Measurements from ENCODE around the gene ISCU. TPM values are rescaled to one million over a fixed set of nuclear protein-coding genes. Genes with fewer than 3 reads are reported as not detected.
"Not testable (repeated sequence)": the region's sequence is repeated elsewhere in the genome, so short reads cannot be mapped to it uniquely, and the experiment has no call there.

ISCU gene
- total RNA-seq, 4 donors from 2014 or later: 172 to 269 (median 185) TPM

GRCh38 chr12:108543652-108544051 is 18.7 kb upstream of the ISCU start:
- no peak overlapping the region for H3K4me3 ChIP-seq
- TF ChIP-seq EP300 (IDR thresholded peaks at IDR 0.05): no peak
- no peak for TF ChIP-seq POLR2A (IDR thresholded peaks at IDR 0.05)
- H3K4me1 ChIP-seq: peaks cover 0 to 28% (median 2%) of the 10 kb centered on the region in 4 donors
- no peak for DNase-seq (ENCODE audit: low spot score in 2 of 2)
- H3K9me3 ChIP-seq: no peaks in the 10 kb centered on the region
- H3K36me3 ChIP-seq: peaks cover 0 to 66% (median 4%) of the 10 kb centered on the region in 3 donors
- no peak overlapping the region for H3K27ac ChIP-seq
- no peaks in the 10 kb centered on the region for H3K27me3 ChIP-seq
- WGBS, 2 donors: 90 to 97% methylated on average over 3 of the region's 3 CpGs

DNA sequence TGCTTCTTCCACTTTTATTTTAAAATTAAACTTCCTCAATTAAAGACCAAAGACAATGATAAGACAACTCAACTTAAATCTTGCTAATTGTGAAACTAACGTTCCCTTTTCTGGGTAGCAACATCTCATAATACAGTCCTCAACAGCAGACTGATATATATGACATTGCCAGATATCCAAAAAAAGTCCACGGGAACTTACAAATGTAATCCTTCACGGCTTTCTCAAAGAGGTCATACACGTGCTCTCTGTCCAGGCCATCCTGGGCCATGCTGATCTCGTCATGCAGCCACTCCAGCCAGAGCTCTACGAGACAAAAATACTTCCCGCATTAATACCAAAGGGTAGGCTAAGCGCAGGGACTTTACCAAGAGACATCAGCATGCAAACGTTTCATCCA is 14.7 kb upstream of the ISCU start:
- 70 to 73% methylated on average over 9 of the region's 9 CpGs for WGBS, 2 donors
- no peak for DNase-seq (ENCODE audit: low spot score in 2 of 2)
- Histone ChIP-seq H3K4me3 (no peak overlapping the region), H3K4me1 (peaks cover 0 to 37% (median 0%) of the 10 kb centered on the region in 4 donors), H3K36me3 (peaks cover 0 to 64% (median 4%) of the 10 kb centered on the region in 3 donors), H3K9me3 (no peaks in the 10 kb centered on the region), H3K27ac (no peak overlapping the region), H3K27me3 (no peaks in the 10 kb centered on the region)
- TF ChIP-seq CTCF (IDR thresholded peaks at IDR 0.05) (no peak), POLR2A (IDR thresholded peaks at IDR 0.05) (no peak), EP300 (IDR thresholded peaks at IDR 0.05) (no peak)

DNA sequence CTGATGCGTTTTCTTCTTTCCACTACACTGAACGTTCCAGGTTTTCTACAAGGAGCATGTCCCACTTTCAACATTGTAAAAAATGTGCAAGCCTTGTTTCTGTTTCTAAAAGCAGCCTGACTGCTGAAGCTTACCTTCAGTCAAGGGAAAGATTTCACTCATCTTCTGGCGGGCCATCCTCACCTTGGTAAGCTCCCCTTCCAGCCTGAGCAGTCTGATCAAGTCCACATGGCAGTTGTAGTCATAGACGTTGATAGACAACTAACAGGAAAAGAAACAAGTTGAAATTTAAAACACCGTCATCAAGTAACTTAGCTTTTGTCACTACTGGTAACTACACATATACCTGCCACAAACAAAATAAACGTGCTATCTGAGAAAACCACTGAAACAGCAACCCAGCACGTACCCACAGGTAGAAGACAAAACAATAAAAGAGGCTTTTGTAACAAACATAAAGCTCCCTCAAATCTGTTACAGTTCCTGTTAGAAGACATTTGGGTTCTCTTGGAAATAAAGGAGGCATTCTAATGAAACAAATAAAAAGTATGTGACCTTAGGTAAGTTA is 13.4 kb upstream of the ISCU start:
- 68 to 78% methylated on average over 7 of the region's 7 CpGs for WGBS, 2 donors
- Histone ChIP-seq H3K4me3 (no peak overlapping the region), H3K27me3 (no peaks in the 10 kb centered on the region), H3K9me3 (no peaks in the 10 kb centered on the region), H3K27ac (no peak overlapping the region), H3K36me3 (peaks cover 0 to 50% (median 4%) of the 10 kb centered on the region in 3 donors), H3K4me1 (peaks cover 0 to 50% (median 0%) of the 10 kb centered on the region in 4 donors)
- TF ChIP-seq POLR2A (IDR thresholded peaks at IDR 0.05) (no peak), EP300 (IDR thresholded peaks at IDR 0.05) (no peak), CTCF (IDR thresholded peaks at IDR 0.05) (no peak)
- no peak for DNase-seq (ENCODE audit: low spot score in 2 of 2)

- Histone ChIP-seq H3K27me3 (no peaks in the 10 kb centered on the region), H3K27ac (no peak overlapping the region), H3K9me3 (no peaks in the 10 kb centered on the region), H3K4me1 (peaks cover 0 to 70% (median under 1%) of the 10 kb centered on the region in 4 donors), H3K4me3 (no peak overlapping the region), H3K36me3 (peaks cover 0 to 27% (median 0%) of the 10 kb centered on the region in 3 donors)
- WGBS, 2 donors: 74 to 79% methylated on average over 5 of the region's 5 CpGs
- DNase-seq (ENCODE audit: low spot score in 2 of 2): no peak
- TF ChIP-seq EP300 (IDR thresholded peaks at IDR 0.05): no peak
- TF ChIP-seq CTCF (IDR thresholded peaks at IDR 0.05): no peak
- TF ChIP-seq POLR2A (IDR thresholded peaks at IDR 0.05): no peak
Measured at GRCh38 chr12:108551535-108551934, 10.9 kb upstream of the ISCU start.

DNA sequence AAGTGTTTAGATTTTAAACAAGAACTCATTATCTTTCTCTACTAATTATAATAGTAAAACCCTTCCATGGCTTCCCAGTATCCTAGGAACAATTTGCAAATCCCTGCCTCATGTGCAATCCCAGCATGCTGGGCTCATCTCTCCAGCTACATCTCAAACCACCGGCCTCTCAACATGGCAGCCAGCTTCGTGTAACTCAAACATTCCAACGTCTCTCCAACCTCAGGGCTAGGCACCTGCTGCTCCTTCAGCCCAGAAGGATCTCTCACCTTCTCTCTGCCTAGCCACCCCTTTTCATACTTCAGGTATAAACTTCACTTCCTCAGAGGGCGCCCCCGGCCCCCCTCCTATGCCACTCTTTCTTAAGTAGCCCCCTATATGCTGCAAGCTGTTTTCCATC is 8.6 kb upstream of the ISCU start:
- no peak for DNase-seq (ENCODE audit: low spot score in 2 of 2)
- Histone ChIP-seq H3K27me3 (no peaks in the 10 kb centered on the region), H3K9me3 (no peaks in the 10 kb centered on the region), H3K4me3 (no peak overlapping the region), H3K36me3 (peaks cover 0 to 12% (median 0%) of the 10 kb centered on the region in 3 donors), H3K27ac (no peak overlapping the region), H3K4me1 (peaks cover 0 to 77% (median 6%) of the 10 kb centered on the region in 4 donors)
- WGBS, 2 donors: 90 to 91% methylated on average over 5 of the region's 5 CpGs
- TF ChIP-seq POLR2A (IDR thresholded peaks at IDR 0.05) (no peak), EP300 (IDR thresholded peaks at IDR 0.05) (no peak), CTCF (IDR thresholded peaks at IDR 0.05) (no peak)

DNA sequence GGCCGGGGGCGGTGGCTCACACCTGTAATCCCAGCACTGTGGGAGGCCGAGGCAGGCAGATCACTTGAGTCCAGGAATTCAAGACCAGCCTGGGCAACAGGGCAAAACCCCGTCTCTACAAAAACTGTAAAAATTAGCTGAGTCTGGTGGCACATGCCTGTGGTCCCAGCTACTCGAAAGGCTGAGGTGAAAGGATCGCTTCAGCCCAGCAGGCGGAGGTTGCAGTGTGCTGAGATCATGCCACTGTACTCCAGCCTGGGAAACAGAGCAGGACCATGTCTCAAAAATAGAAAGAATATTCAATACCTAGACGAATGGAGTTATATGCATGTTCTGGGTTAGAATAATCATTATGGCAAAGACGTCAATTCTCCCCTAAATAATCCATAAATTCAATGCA is 7.0 kb upstream of the ISCU start:
- not testable (repeated sequence) for DNase-seq (ENCODE audit: low spot score in 2 of 2); H3K27me3 ChIP-seq; H3K27ac ChIP-seq; H3K9me3 ChIP-seq; H3K4me3 ChIP-seq; H3K36me3 ChIP-seq
- peaks cover 0 to 92% (median 21%) of the 10 kb centered on the region in 4 donors for H3K4me1 ChIP-seq
- 85 to 88% methylated on average over 9 of the region's 9 CpGs for WGBS, 2 donors
